Stomach smooth muscle (tissue), 2 donors: ENCODE measurements around the gene SH2D3A.
"Not testable (repeated sequence)": the region's sequence is repeated elsewhere in the genome, so short reads cannot be mapped to it uniquely, and the experiment has no call there.

Experiments used
- H3K27ac ChIP-seq: one replicate; pipeline ENCODE4 v1.7.0; 2013; ENCODE audit warnings: mild to moderate bottlenecking, low read length, inconsistent platforms
- H3K27me3 ChIP-seq, 2 donors: one replicate each; pipeline ENCODE4 v1.7.0; 2013; ENCODE audit warnings: low read length in 2 of 2; ENCODE audit not compliant: insufficient read depth in 2 of 2, control insufficient read depth in 1 of 2
- H3K36me3 ChIP-seq, 2 donors: one replicate each; pipeline ENCODE4 v1.7.0; 2013; ENCODE audit warnings: low read length in 2 of 2; ENCODE audit not compliant: control insufficient read depth in 2 of 2, insufficient read depth in 2 of 2
- H3K4me1 ChIP-seq: one replicate; pipeline ENCODE4 v1.7.0; 2013; ENCODE audit warnings: low read length; ENCODE audit not compliant: control insufficient read depth, insufficient read depth
- H3K4me3 ChIP-seq, 2 donors: one replicate each; pipeline ENCODE4 v1.7.0; 2013; ENCODE audit warnings: low read length in 2 of 2
- H3K9ac ChIP-seq, 2 donors: one replicate each; pipeline ENCODE4 v1.7.0; 2013; ENCODE audit warnings: low read length in 2 of 2, mild to moderate bottlenecking in 1 of 2
- H3K9me3 ChIP-seq, 2 donors: one replicate each; pipeline ENCODE4 v1.7.0; 2013; ENCODE audit warnings: low read length in 2 of 2; ENCODE audit not compliant: control insufficient read depth in 2 of 2
- donor health status: healthy.
- donor health status: Pancreatic carcinoma.

SH2D3A gene

GRCh38 chr19:6802336-6803035 lies 35.3 kb upstream of the SH2D3A start:
- peaks cover 3% of the 10 kb centered on the region for H3K4me1 ChIP-seq
- no peaks in the 10 kb centered on the region for H3K36me3 ChIP-seq
- no peak overlapping the region for H3K4me3 ChIP-seq
- no peaks in the 10 kb centered on the region for H3K9me3 ChIP-seq
- no peak overlapping the region for H3K27ac ChIP-seq
- H3K9ac ChIP-seq = no peak overlapping the region
- peaks cover 11 to 14% of the 10 kb centered on the region in 2 donors for H3K27me3 ChIP-seq

GRCh38 chr19:6801485-6802086 lies 34.4 kb upstream of the SH2D3A start:
- Histone ChIP-seq H3K36me3 (no peaks in the 10 kb centered on the region), H3K27ac (no peak overlapping the region), H3K4me3 (peak overlapping the region in 1 of 2 donors; percentile 52), H3K4me1 (peaks cover 3% of the 10 kb centered on the region), H3K9me3 (no peaks in the 10 kb centered on the region), H3K9ac (no peak overlapping the region), H3K27me3 (peaks cover 10 to 11% of the 10 kb centered on the region in 2 donors)

GRCh38 chr19:6800991-6801484 lies 33.8 kb upstream of the SH2D3A start:
- Histone ChIP-seq H3K27me3 (peaks cover 11 to 14% of the 10 kb centered on the region in 2 donors), H3K4me3 (peak overlapping the region in 1 of 2 donors; percentile 52), H3K36me3 (no peaks in the 10 kb centered on the region), H3K9me3 (no peaks in the 10 kb centered on the region), H3K4me1 (peaks cover 3% of the 10 kb centered on the region), H3K9ac (no peak overlapping the region), H3K27ac (no peak overlapping the region)

GRCh38 chr19:6800160-6800790 lies 33.0 kb upstream of the SH2D3A start:
- H3K9ac ChIP-seq, H3K4me1 ChIP-seq, H3K27ac ChIP-seq, H3K4me3 ChIP-seq, H3K36me3 ChIP-seq, H3K9me3 ChIP-seq: not testable (repeated sequence)
- peaks cover 11 to 14% of the 10 kb centered on the region in 2 donors for H3K27me3 ChIP-seq

- peaks cover 3% of the 10 kb centered on the region for H3K4me1 ChIP-seq
- H3K27ac ChIP-seq = no peak overlapping the region
- no peaks in the 10 kb centered on the region for H3K36me3 ChIP-seq
- H3K9ac ChIP-seq = no peak overlapping the region
- no peak overlapping the region for H3K4me3 ChIP-seq
- peaks cover 6 to 10% of the 10 kb centered on the region in 2 donors for H3K27me3 ChIP-seq
- peaks cover 4 to 10% of the 10 kb centered on the region in 2 donors for H3K9me3 ChIP-seq
These were observed 30.4 kb upstream of the SH2D3A start for GRCh38 chr19:6797646-6798045.

- Histone ChIP-seq H3K9ac (no peak overlapping the region), H3K9me3 (peaks cover 4 to 10% of the 10 kb centered on the region in 2 donors), H3K27ac (no peak overlapping the region), H3K36me3 (no peaks in the 10 kb centered on the region), H3K4me3 (no peak overlapping the region), H3K27me3 (peaks cover 0 to 8% of the 10 kb centered on the region in 2 donors), H3K4me1 (peaks cover 3% of the 10 kb centered on the region)
These were observed 29.0 kb upstream of the SH2D3A start for GRCh38 chr19:6796278-6796677.

GRCh38 chr19:6794686-6795431 lies 27.6 kb upstream of the SH2D3A start:
- Histone ChIP-seq H3K4me3 (no peak overlapping the region), H3K27ac (no peak overlapping the region), H3K9ac (no peak overlapping the region), H3K27me3 (peaks cover 0 to 9% of the 10 kb centered on the region in 2 donors), H3K9me3 (peaks cover 4 to 10% of the 10 kb centered on the region in 2 donors), H3K4me1 (no peaks in the 10 kb centered on the region), H3K36me3 (no peaks in the 10 kb centered on the region)

- H3K9me3 ChIP-seq = peaks cover 4 to 10% of the 10 kb centered on the region in 2 donors
- H3K36me3 ChIP-seq = no peaks in the 10 kb centered on the region
- H3K9ac ChIP-seq = no peak overlapping the region
- H3K27ac ChIP-seq = no peak overlapping the region
- H3K4me1 ChIP-seq = no peaks in the 10 kb centered on the region
- H3K27me3 ChIP-seq = peaks cover 0 to 9% of the 10 kb centered on the region in 2 donors
- no peak overlapping the region for H3K4me3 ChIP-seq
These were observed 26.7 kb upstream of the SH2D3A start for GRCh38 chr19:6793973-6794372.

GRCh38 chr19:6793411-6793810 lies 26.2 kb upstream of the SH2D3A start:
- Histone ChIP-seq H3K4me1 (no peaks in the 10 kb centered on the region), H3K27me3 (peaks cover 0 to 9% of the 10 kb centered on the region in 2 donors), H3K27ac (no peak overlapping the region), H3K9ac (no peak overlapping the region), H3K9me3 (peaks cover 4 to 10% of the 10 kb centered on the region in 2 donors), H3K36me3 (no peaks in the 10 kb centered on the region), H3K4me3 (no peak overlapping the region)

- Histone ChIP-seq H3K27me3 (peaks cover 0 to 8% of the 10 kb centered on the region in 2 donors), H3K4me1 (no peaks in the 10 kb centered on the region), H3K27ac (no peak overlapping the region), H3K9me3 (peaks cover 4 to 10% of the 10 kb centered on the region in 2 donors), H3K36me3 (no peaks in the 10 kb centered on the region), H3K4me3 (no peak overlapping the region), H3K9ac (no peak overlapping the region)
These were observed 24.0 kb upstream of the SH2D3A start for GRCh38 chr19:6791237-6791636.
